ENCODE measurements around the gene RDH11. TPM values are rescaled to one million over a fixed set of nuclear protein-coding genes. Genes with fewer than 3 reads are reported as not detected.

The RDH11 gene
- total and polyA plus RNA-seq, 3 experiments from 2014 or later, result 45.1 to 73.4 (median 47.8) TPM

DNA sequence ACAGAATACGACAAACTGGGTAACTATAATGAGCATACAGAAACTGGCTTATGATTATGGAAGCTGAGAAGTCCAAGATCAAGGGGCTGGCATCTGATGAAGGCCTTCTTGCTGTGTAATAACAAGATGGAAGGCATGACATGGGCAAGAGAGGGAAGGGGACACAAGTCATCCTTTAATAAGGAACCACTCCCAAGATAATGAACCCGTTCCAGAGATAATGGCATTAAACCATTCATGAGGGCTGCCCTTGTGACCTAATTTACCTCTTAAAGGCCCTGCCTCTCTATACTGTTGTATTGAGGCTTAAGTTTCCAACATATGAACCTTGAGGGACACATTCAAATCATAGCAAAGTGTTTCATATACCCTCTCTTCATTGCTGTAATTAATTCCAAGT lies 16.6 kb downstream of the RDH11 start:
- H3K4me1 Mint-ChIP-seq, result peaks cover 12 to 41% (median 35%) of the 10 kb centered on the region in 3 donors
- no peak overlapping the region for H3K27ac ChIP-seq (ENCODE audit: low read depth, low read length)
- ChIA-PET CTCF (interaction anchor here (1.8 kb wide), 1 partner anchor 12 kb away, joined by 5 read pairs; no protein-coding TSS in a partner anchor), POLR2A (no interaction called here)
- H3K4me1 ChIP-seq (ENCODE audit: insufficient read depth, low read length), result peaks cover 7% of the 10 kb centered on the region
- no peak overlapping the region for H3K4me3 ChIP-seq (ENCODE audit: low read length)
- H3K36me3 Mint-ChIP-seq, result peaks cover 0 to 57% (median 8%) of the 10 kb centered on the region in 3 donors
- peak overlapping the region in 1 of 8 donors; percentile 54 for H3K27ac Mint-ChIP-seq
- DNase-seq, result no peak
- H3K27me3 Mint-ChIP-seq, result peaks cover 0 to 1% of the 10 kb centered on the region in 2 donors
- no peaks in the 10 kb centered on the region for H3K36me3 ChIP-seq (ENCODE audit: insufficient read depth, low read length)
- H3K4me3 Mint-ChIP-seq, result no peak overlapping the region
- no peaks in the 10 kb centered on the region for H3K9me3 Mint-ChIP-seq
- H3K9me3 ChIP-seq (ENCODE audit: low read length), result no peaks in the 10 kb centered on the region
- no peaks in the 10 kb centered on the region for H3K27me3 ChIP-seq (ENCODE audit: insufficient read depth, low read length, poor library complexity, severe bottlenecking)

DNA sequence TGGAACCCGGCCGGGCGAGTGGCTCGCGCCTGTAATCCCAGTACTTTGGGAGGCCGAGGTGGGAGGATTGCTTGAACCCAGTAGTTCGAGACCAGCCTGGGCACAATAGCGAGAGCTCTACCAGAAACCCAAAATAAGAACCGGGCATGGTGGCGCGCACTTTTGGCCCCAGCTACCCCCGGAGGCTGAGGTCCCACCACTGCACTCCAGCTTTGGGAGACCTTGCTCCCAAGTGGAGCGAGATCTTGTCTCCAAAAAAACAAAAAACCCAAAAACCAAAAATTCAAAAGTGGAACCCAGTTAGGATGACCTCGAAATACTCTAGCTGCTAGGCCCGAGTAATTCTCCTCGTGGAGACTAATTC lies 20.4 kb downstream of the RDH11 start:
- peaks cover 0 to 29% (median 2%) of the 10 kb centered on the region in 3 donors for H3K36me3 Mint-ChIP-seq
- peak overlapping the region; percentile 86 to 99 (median 94) for H3K4me3 Mint-ChIP-seq
- POLR2A ChIA-PET, result interaction anchor here (1.0 to 1.6 kb wide), 3 partner anchors 20 to 142 kb away, joined by 3 to 4 read pairs (median 3); partner anchors contain the start of gene PIGH
- no peaks in the 10 kb centered on the region for H3K9me3 Mint-ChIP-seq
- H3K27me3 ChIP-seq (ENCODE audit: insufficient read depth, low read length, poor library complexity, severe bottlenecking), result no peaks in the 10 kb centered on the region
- H3K36me3 ChIP-seq (ENCODE audit: insufficient read depth, low read length), result no peaks in the 10 kb centered on the region
- H3K9me3 ChIP-seq (ENCODE audit: low read length), result no peaks in the 10 kb centered on the region
- no peaks in the 10 kb centered on the region for H3K27me3 Mint-ChIP-seq
- DNase-seq, result no peak
- H3K27ac Mint-ChIP-seq, result peak overlapping the region; percentile 83 to 95 (median 92)
- H3K4me1 ChIP-seq (ENCODE audit: insufficient read depth, low read length), result peaks cover 33% of the 10 kb centered on the region
- H3K4me1 Mint-ChIP-seq, result peaks cover 31 to 51% (median 48%) of the 10 kb centered on the region in 3 donors
- CTCF ChIA-PET, result interaction anchor here (1.0 kb wide), 1 partner anchor 20 kb away, joined by 3 read pairs; the partner anchor contains the start of gene RDH11
- H3K27ac ChIP-seq (ENCODE audit: low read depth, low read length), result peak overlapping the region; percentile 93
- H3K4me3 ChIP-seq (ENCODE audit: low read length), result peak overlapping the region; percentile 69

DNA sequence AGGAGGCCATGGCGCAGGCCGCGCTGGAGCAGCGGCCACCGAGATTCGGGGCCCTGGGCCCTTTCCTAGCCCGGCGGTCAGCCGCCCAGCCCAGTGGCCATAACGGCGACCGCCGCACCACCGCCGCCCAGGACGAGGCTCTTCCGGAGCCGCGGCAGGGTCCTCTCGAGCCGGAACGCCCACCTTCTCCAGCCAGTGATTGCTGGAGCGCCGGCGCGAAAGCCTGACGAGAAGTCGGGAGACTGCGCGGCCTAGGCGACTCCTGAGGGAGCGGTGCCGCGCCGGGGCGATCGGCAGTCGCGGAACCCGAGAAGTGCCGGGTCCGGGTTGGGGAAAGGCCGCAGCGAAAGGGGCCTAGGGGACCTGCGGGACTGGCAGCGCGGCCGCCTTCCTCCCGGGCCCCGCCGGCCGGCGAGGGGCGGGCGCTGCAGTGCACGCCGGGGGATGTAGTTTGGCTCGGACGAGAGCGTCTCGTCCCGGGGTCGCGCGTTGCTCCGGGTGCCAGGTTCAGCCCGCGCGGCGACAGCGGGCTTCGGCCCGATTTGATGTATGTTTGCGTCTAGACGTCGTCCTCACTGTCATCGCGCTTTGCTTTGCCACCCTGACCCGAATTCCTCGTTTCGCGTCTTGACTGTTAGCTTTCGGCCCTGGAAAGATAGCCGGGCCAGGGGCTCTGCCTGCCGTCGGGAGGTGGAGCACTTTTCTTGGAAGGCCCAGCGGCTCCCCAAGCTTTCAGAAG lies 20.9 kb downstream of the RDH11 start, which contains the start of gene VTI1B:
Gene VTI1B, minus strand, starts transcription at position 153 of the 739 bp plus-strand sequence. Its CDS starts 143 bp downstream, at position 10.
- Mint-ChIP-seq H3K36me3 (peaks cover 0 to 29% (median 2%) of the 10 kb centered on the region in 3 donors), H3K27me3 (no peaks in the 10 kb centered on the region), H3K9me3 (no peaks in the 10 kb centered on the region), H3K4me1 (peaks cover 34 to 56% (median 54%) of the 10 kb centered on the region in 3 donors), H3K4me3 (peak within 1 kb of the TSS; percentile 86 to 99 (median 94)), H3K27ac (peak within 1 kb of the TSS; percentile 83 to 96 (median 95))
- Histone ChIP-seq H3K27ac (ENCODE audit: low read depth, low read length) (peak within 1 kb of the TSS; percentile 93), H3K4me3 (ENCODE audit: low read length) (peak within 1 kb of the TSS; percentile 69), H3K27me3 (ENCODE audit: insufficient read depth, low read length, poor library complexity, severe bottlenecking) (no peaks in the 10 kb centered on the region), H3K4me1 (ENCODE audit: insufficient read depth, low read length) (peaks cover 36% of the 10 kb centered on the region), H3K36me3 (ENCODE audit: insufficient read depth, low read length) (no peaks in the 10 kb centered on the region), H3K9me3 (ENCODE audit: low read length) (no peaks in the 10 kb centered on the region)
- ChIA-PET POLR2A (interaction anchor here (1.0 to 1.6 kb wide), 4 partner anchors 20 to 142 kb away, joined by 3 to 9 read pairs (median 4); partner anchors contain the start of genes PIGH and RDH11), CTCF (interaction anchor here (1.0 to 1.7 kb wide), 4 partner anchors 17 to 32 kb away, joined by 3 to 6 read pairs (median 4); partner anchors contain the start of gene RDH11)
- DNase-seq, result peak; percentile 68 to 85 (median 77)

DNA sequence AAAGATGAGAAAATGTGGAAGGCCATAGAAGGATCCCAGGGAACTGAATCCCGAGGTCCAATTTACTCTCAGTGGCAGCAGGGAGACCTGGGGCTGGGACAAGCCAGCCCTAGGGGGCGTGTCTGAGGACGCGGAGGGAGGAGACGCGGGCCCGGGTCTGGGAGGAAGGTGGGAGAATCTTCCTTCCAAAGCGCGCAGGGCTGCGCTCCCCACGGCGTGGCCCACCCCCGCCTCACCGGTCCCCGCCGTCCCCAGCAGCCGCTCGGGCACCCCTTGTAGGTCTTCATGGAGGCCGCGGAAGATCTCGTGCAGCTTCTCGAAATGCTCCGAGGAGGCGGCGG lies 21.5 kb downstream of the RDH11 start:
- no peaks in the 10 kb centered on the region for H3K9me3 Mint-ChIP-seq
- POLR2A ChIA-PET, result interaction anchor here (1.2 to 1.6 kb wide), 2 partner anchors 21 to 74 kb away, joined by 4 to 9 read pairs; partner anchors contain the start of genes PIGH and RDH11

DNA sequence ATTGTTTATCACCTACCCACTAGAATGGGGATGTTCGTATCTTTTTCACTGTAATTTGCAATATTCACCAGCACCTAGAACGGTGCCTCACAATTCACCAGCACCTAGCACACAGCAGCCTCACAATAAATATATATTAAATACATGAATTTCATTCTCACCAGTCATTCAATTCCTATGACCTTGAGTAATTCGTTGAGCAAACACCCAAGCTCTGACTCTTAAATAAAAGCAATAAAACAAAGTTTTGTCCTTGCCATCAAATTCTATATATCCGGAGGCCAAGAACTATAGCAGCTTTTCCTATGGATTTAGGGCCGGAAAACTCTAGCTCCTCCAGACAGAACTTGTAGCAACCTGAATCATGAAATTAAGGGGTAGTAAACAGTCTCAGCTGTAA lies 22.1 kb downstream of the RDH11 start:
- Histone ChIP-seq H3K27ac (ENCODE audit: low read depth, low read length) (peak overlapping the region; percentile 93), H3K4me1 (ENCODE audit: insufficient read depth, low read length) (peaks cover 36% of the 10 kb centered on the region), H3K9me3 (ENCODE audit: low read length) (no peaks in the 10 kb centered on the region), H3K36me3 (ENCODE audit: insufficient read depth, low read length) (no peaks in the 10 kb centered on the region), H3K27me3 (ENCODE audit: insufficient read depth, low read length, poor library complexity, severe bottlenecking) (no peaks in the 10 kb centered on the region), H3K4me3 (ENCODE audit: low read length) (peak overlapping the region; percentile 69)
- POLR2A ChIA-PET, result interaction anchor here (1.2 kb wide), 1 partner anchor 22 kb away, joined by 9 read pairs; the partner anchor contains the start of gene RDH11
- H3K27ac Mint-ChIP-seq, result peak overlapping the region; percentile 72 to 96 (median 90)
- H3K36me3 Mint-ChIP-seq, result peaks cover 0 to 25% (median 2%) of the 10 kb centered on the region in 3 donors
- H3K4me1 Mint-ChIP-seq, result peaks cover 44 to 68% (median 66%) of the 10 kb centered on the region in 3 donors
- H3K27me3 Mint-ChIP-seq, result no peaks in the 10 kb centered on the region
- H3K9me3 Mint-ChIP-seq, result no peaks in the 10 kb centered on the region
- CTCF ChIA-PET, result interaction anchor here (1.0 to 1.7 kb wide), 4 partner anchors 18 to 54 kb away, joined by 3 to 6 read pairs (median 6); no protein-coding TSS in a partner anchor
- no peak for DNase-seq
- H3K4me3 Mint-ChIP-seq, result peak overlapping the region; percentile 86 to 99 (median 94)

More for the DNA sequence above, 21.5 kb downstream of the RDH11 start:
- no peaks in the 10 kb centered on the region for H3K27me3 Mint-ChIP-seq
- H3K4me1 Mint-ChIP-seq, result peaks cover 38 to 61% (median 59%) of the 10 kb centered on the region in 3 donors
- peak overlapping the region; percentile 69 for H3K4me3 ChIP-seq (ENCODE audit: low read length)
- H3K36me3 ChIP-seq (ENCODE audit: insufficient read depth, low read length), result no peaks in the 10 kb centered on the region
- H3K4me3 Mint-ChIP-seq, result peak overlapping the region; percentile 86 to 99 (median 94)
- peaks cover 0 to 29% (median 2%) of the 10 kb centered on the region in 3 donors for H3K36me3 Mint-ChIP-seq
- peaks cover 36% of the 10 kb centered on the region for H3K4me1 ChIP-seq (ENCODE audit: insufficient read depth, low read length)
- H3K27me3 ChIP-seq (ENCODE audit: insufficient read depth, low read length, poor library complexity, severe bottlenecking), result no peaks in the 10 kb centered on the region
- peak in 4 of 5 donors; percentile 51 to 67 (median 60) for DNase-seq
- CTCF ChIA-PET, result interaction anchor here (1.0 to 1.7 kb wide), 4 partner anchors 17 to 55 kb away, joined by 3 to 6 read pairs (median 6); no protein-coding TSS in a partner anchor
- peak overlapping the region; percentile 74 to 96 (median 90) for H3K27ac Mint-ChIP-seq
- peak overlapping the region; percentile 93 for H3K27ac ChIP-seq (ENCODE audit: low read depth, low read length)
- no peaks in the 10 kb centered on the region for H3K9me3 ChIP-seq (ENCODE audit: low read length)

DNA sequence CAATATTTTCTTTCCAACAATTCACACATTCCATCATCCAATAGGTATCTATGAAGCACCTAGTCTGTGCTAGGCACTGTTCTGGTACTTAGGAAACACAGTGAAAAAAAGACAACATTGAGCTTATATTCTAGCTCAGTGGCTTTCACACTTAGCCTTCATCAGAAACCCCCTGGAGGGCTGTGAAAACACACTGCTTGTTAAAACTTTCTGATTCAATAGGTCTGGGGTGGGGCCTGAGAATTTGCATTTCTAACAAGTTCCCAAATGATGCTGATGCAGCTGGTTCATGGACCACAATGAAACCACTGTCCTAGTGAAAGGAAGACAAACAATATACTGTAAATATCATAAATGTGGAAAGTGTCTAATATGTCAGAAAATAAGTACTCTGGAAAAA lies 27.0 kb downstream of the RDH11 start:
- no peak overlapping the region for H3K27ac ChIP-seq (ENCODE audit: low read depth, low read length)
- no peaks in the 10 kb centered on the region for H3K27me3 Mint-ChIP-seq
- H3K9me3 ChIP-seq (ENCODE audit: low read length), result no peaks in the 10 kb centered on the region
- H3K27me3 ChIP-seq (ENCODE audit: insufficient read depth, low read length, poor library complexity, severe bottlenecking), result no peaks in the 10 kb centered on the region
- DNase-seq, result peak in 1 of 5 donors; percentile 4
- ChIA-PET POLR2A (interaction anchor here (0.7 kb wide), 1 partner anchor 35 kb away, joined by 3 read pairs; no protein-coding TSS in a partner anchor), CTCF (interaction anchor here (1.0 to 3.3 kb wide), 3 partner anchors 36 to 241 kb away, joined by 3 to 11 read pairs (median 11); partner anchors contain the start of gene RAD51B)
- no peaks in the 10 kb centered on the region for H3K36me3 ChIP-seq (ENCODE audit: insufficient read depth, low read length)
- no peak overlapping the region for H3K4me3 ChIP-seq (ENCODE audit: low read length)
- peak overlapping the region in 7 of 8 donors; percentile 35 to 92 (median 75) for H3K27ac Mint-ChIP-seq
- H3K9me3 Mint-ChIP-seq, result no peaks in the 10 kb centered on the region
- peak overlapping the region in 3 of 7 donors; percentile 2 to 35 (median 35) for H3K4me3 Mint-ChIP-seq
- peaks cover 61 to 88% (median 82%) of the 10 kb centered on the region in 3 donors for H3K4me1 Mint-ChIP-seq
- peaks cover 37% of the 10 kb centered on the region for H3K4me1 ChIP-seq (ENCODE audit: insufficient read depth, low read length)
- H3K36me3 Mint-ChIP-seq, result peaks cover 0 to 12% (median 2%) of the 10 kb centered on the region in 3 donors

DNA sequence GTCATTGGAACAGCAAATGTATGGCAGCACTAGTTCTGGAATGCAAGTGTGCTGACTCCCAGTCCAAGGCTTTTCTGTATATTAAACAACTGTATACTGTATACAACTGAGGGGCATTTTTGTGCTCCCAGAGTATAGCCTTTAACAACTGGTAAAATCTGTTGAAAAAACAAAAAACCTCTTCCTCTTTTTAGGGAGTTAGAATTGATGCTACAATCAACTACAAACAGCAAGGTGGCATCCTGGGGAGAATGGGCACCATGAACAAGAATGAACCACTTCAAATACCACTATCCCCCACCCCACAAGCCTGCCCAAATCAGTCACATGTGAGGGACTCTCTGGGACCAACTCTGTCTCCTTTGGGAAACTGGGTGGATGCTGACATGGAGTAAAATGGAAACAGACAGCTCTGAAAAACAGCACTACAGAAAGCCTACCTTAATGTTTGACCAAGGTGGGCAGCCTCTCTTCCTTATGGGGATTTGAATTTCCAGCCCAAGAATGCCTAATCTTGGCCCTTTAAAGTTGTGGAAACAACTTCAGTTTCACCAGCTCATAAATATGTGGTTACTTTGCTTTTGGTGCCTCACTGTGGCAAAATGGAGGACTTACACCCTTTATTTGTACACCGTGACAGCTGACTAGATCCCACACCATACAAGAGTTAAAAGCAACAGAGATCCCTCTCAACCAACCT lies 28.7 kb downstream of the RDH11 start:
- peaks cover 23% of the 10 kb centered on the region for H3K4me1 ChIP-seq (ENCODE audit: insufficient read depth, low read length)
- CTCF ChIA-PET, result interaction anchor here (0.7 to 3.3 kb wide), 9 partner anchors 9 to 239 kb away, joined by 3 to 11 read pairs (median 4); partner anchors contain the start of genes ARG2 and PIGH
- peak overlapping the region in 7 of 8 donors; percentile 34 to 86 (median 63) for H3K27ac Mint-ChIP-seq

More for the DNA sequence above, 28.7 kb downstream of the RDH11 start:
- H3K9me3 ChIP-seq (ENCODE audit: low read length), result no peaks in the 10 kb centered on the region
- H3K27ac ChIP-seq (ENCODE audit: low read depth, low read length), result no peak overlapping the region
- no peaks in the 10 kb centered on the region for H3K36me3 ChIP-seq (ENCODE audit: insufficient read depth, low read length)
- no peaks in the 10 kb centered on the region for H3K9me3 Mint-ChIP-seq
- POLR2A ChIA-PET, result interaction anchor here (0.6 kb wide), 1 partner anchor 1139 kb away, joined by 10 read pairs; no protein-coding TSS in a partner anchor
- no peak overlapping the region for H3K4me3 ChIP-seq (ENCODE audit: low read length)
- H3K36me3 Mint-ChIP-seq, result peaks cover 0 to 19% (median 6%) of the 10 kb centered on the region in 3 donors
- peaks cover 57 to 82% (median 75%) of the 10 kb centered on the region in 3 donors for H3K4me1 Mint-ChIP-seq
- H3K4me3 Mint-ChIP-seq, result peak overlapping the region in 2 of 7 donors; percentile 17 to 78
- no peaks in the 10 kb centered on the region for H3K27me3 ChIP-seq (ENCODE audit: insufficient read depth, low read length, poor library complexity, severe bottlenecking)
- peak in 2 of 5 donors; percentile 25 to 38 for DNase-seq
- H3K27me3 Mint-ChIP-seq, result no peaks in the 10 kb centered on the region
